Coronary artery (tissue), 2 donors: ENCODE results near the gene CDC45.

Experiments used
- DNase-seq: peaks from one replicate; pipeline ENCODE4 v3.0.0-alpha.2; 2017; ENCODE audit warnings: low spot score
- H3K27ac ChIP-seq, 2 donors: fragments of 200-600 bp; sonication (generic); one replicate each; pipeline ENCODE4 v1.5.1; 2016 to 2019
- H3K4me3 ChIP-seq: fragments of 200-600 bp; sonication (generic); 2 replicates; pipeline ENCODE4 v1.5.1; 2016; ENCODE audit warnings: mild to moderate bottlenecking, moderate library complexity
- CTCF ChIP-seq: fragments of 200-600 bp; sonication (generic); IDR thresholded peaks from one replicate; pipeline ENCODE4 v1.5.1; 2019; ENCODE audit warnings: antibody characterized with exemption

The CDC45 gene

DNA sequence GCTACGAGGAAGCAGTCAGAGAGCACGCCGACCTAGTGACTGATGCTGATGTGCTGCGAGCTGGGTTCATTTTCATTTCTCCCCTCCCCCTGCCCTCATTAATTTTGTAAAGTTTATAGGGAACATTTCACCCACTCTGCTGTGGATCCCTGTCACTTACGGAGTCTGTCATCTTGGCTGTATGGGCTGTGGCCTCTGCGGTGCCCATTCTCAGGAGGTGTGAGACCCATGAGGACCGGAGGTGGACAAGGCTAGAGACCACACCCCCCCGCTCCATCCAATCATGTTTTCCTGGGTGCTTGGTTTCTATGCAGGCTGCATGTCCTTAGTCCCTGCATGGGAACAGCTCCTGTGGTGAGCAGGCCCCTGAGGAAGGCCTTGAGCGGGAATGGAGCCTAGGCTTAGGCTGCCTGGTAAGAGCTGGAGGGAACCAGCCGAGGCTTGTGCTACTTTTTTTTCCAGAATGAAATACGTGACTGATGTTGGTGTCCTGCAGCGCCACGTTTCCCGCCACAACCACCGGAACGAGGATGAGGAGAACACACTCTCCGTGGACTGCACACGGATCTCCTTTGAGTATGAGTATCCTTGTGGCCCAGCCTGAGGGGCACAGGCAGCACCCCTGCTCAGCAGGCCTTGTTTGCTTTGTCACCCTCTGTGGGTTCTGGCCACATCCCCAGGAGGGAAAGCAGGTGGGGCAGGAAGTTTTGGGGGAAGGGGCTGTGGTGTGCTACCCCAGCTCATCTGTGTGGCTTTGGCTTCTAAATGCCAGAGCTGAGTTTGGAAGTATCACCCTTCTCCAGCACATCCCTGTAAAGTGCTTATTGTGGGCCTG, 25.4 kb downstream of the CDC45 start:
- Histone ChIP-seq H3K27ac (no peak overlapping the region), H3K4me3 (no peak overlapping the region)
- DNase-seq, result no peak
- no peak for TF ChIP-seq CTCF

GRCh38 chr22:19505735-19506126, 26.0 kb downstream of the CDC45 start:
- Histone ChIP-seq H3K4me3 (no peak overlapping the region), H3K27ac (no peak overlapping the region)
- no peak for DNase-seq
- no peak for TF ChIP-seq CTCF

GRCh38 chr22:19506212-19506611, 26.5 kb downstream of the CDC45 start:
- no peak overlapping the region for H3K4me3 ChIP-seq
- DNase-seq, result no peak
- TF ChIP-seq CTCF, result no peak
- no peak overlapping the region for H3K27ac ChIP-seq

DNA sequence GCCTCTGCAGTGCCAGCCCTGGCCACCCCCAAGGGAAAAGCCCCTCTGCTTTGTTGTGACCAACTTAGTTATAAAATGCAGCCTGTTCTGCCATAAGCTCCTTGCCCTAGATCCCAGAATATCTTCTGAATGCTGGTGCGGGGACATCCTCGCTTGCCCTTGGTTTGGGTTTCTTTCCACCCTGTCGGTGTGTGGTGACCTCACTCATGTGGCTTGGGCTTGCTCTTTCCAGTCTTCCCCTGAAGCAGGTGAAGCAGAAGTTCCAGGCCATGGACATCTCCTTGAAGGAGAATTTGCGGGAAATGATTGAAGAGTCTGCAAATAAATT, 27.8 kb downstream of the CDC45 start:
- Histone ChIP-seq H3K27ac (no peak overlapping the region), H3K4me3 (no peak overlapping the region)
- no peak for DNase-seq
- no peak for TF ChIP-seq CTCF

GRCh38 chr22:19508024-19508776, 28.5 kb downstream of the CDC45 start:
- Histone ChIP-seq H3K4me3 (no peak overlapping the region), H3K27ac (no peak overlapping the region)
- no peak for TF ChIP-seq CTCF
- DNase-seq, result no peak

DNA sequence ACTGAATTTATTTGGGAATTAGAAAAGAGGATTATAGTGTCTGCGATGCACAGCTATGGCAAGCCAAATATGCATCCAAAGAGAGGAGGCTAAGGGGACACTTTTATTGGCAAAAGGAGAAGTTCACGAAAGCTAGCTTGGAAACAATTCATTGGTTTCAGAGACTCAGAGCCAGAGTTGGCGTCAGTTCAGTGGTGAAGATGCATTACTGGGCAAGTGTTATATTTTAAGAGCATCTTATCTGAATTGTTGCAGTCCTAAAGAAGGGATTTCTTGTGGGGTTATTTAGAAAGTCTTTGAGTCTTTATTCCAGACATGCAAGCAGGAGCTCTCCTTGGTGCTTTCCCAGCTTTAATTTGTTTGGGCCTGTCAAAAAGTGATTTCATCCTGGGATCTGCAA, 29.5 kb downstream of the CDC45 start:
- Histone ChIP-seq H3K4me3 (no peak overlapping the region), H3K27ac (no peak overlapping the region)
- no peak for DNase-seq
- no peak for TF ChIP-seq CTCF

DNA sequence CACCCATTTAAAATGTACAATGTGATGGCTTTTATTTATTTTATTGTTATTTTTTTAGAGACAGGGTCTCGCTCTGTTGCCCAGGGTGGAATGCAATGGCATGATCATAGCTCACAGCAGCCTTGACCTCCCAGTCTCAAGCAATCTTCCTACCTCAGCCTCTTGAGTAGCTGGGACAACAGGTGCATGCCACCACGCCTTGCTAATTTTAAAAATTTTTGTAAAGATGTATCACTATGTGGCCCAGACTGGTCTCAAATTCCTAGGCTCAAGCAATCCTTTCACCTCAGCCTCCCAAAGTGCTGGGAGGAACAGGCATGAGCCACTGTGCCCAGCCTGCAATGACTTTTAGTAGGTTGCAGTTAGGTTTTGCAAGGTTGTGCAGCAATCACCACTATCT, 30.2 kb downstream of the CDC45 start:
- TF ChIP-seq CTCF, result no peak
- DNase-seq, result no peak
- H3K4me3 ChIP-seq, result no peak overlapping the region
- no peak overlapping the region for H3K27ac ChIP-seq
